HCT116 (cell line): ENCODE data around the gene PCSK6. TPM values are rescaled to one million over a fixed set of nuclear protein-coding genes. Genes with fewer than 3 reads are reported as not detected.

Experiments
- ATAC-seq: fragments of 200-7000 bp; cut with Tn5 transposase; 2 replicates; pipeline ENCODE4 v1.9.1; 2020; ENCODE audit warnings: mild to moderate bottlenecking, moderate library complexity
- BruUV-seq: library from RNA; stranded (reverse); fragments of 400-500 nt; replicated peaks from 2 replicates; lab custom pipeline; 2021; lab: Mats Ljungman, UMichigan
- CTCF ChIA-PET: fragments of 300-600 bp; sonication (Branson Sonifier 250); formaldehyde crosslinking; loops from one replicate; lab custom pipeline; 2021; ENCODE audit warnings: antibody characterized with exemption; lab: Charles Lee
- POLR2A ChIA-PET: fragments of 300-600, 350-600 bp; sonication (Branson Sonifier 250); formaldehyde crosslinking; loops from one replicate; lab custom pipeline; 2021; ENCODE audit warnings: antibody characterized with exemption; lab: Charles Lee
- RAD21 ChIA-PET, 2 experiments: fragments of 300-600 bp; sonication (Branson Sonifier 250); formaldehyde crosslinking; loops; one replicate each; lab custom pipeline; 2023; ENCODE audit warnings: low total read pairs in 2 of 2; ENCODE audit not compliant: uncharacterized antibody in 2 of 2, unreplicated experiment in 2 of 2, low non-redundant PET in 1 of 2; lab: Charles Lee
- DNase-seq: peaks from one replicate; pipeline ENCODE4 v3.0.0-alpha.2; 2010; ENCODE audit warnings: low read depth, low spot score
- H2AFZ ChIP-seq: fragments of 200-600 bp; shearing (Covaris generic), sonication (generic); 2 replicates; pipeline ENCODE4 v1.6.1; 2017; ENCODE audit warnings: low read depth, mixed run types, mixed read lengths, antibody characterized with exemption, low read length; ENCODE audit not compliant: poor library complexity, severe bottlenecking
- H3K27ac ChIP-seq: 2 replicates; pipeline ENCODE4 v1.5.1; 2012; ENCODE audit warnings: low read depth, low read length
- H3K27me3 ChIP-seq: fragments of 200-600 bp; sonication (generic); 2 replicates; pipeline ENCODE4 v1.6.1; 2016; ENCODE audit warnings: mixed run types, low read length, mixed read lengths; ENCODE audit not compliant: insufficient read depth
- H3K36me3 ChIP-seq, 2 experiments: fragments of 200-500 bp in 1 of 2; fragments of 200-600 bp in 1 of 2; sonication (Bioruptor generic) in 1 of 2; sonication (generic) in 1 of 2; 2 replicates each; pipeline versions ENCODE4 v1.5.1 to v1.6.1; 2014 to 2016; ENCODE audit warnings: low read length in 2 of 2, inconsistent platforms in 1 of 2, mixed read lengths in 1 of 2, mixed run types in 1 of 2; ENCODE audit not compliant: insufficient read depth in 2 of 2, control insufficient read depth in 1 of 2
- H3K4me1 ChIP-seq, 2 experiments: fragments of 200-600 bp in 1 of 2; sonication (generic) in 1 of 2; 2 replicates each; pipeline versions ENCODE4 v1.5.1 to v1.6.1; 2012 to 2017; ENCODE audit warnings: low read length in 2 of 2, inconsistent platforms in 1 of 2, mild to moderate bottlenecking in 1 of 2, mixed read lengths in 1 of 2, mixed run types in 1 of 2, moderate library complexity in 1 of 2; ENCODE audit not compliant: insufficient read depth in 2 of 2, control insufficient read depth in 1 of 2
- H3K4me2 ChIP-seq: fragments of 200-600 bp; sonication (generic); 2 replicates; pipeline ENCODE4 v1.6.1; 2017; ENCODE audit warnings: mixed run types, low read length, mixed read lengths
- H3K4me3 ChIP-seq, 2 experiments: fragments of 200-600 bp in 1 of 2; sonication (generic) in 1 of 2; replicated peaks in 1 of 2; 2 replicates each; pipeline ENCODE4 v1.5.1; 2011 to 2016; ENCODE audit warnings: low read length in 2 of 2, control low read depth in 1 of 2, low read depth in 1 of 2, mild to moderate bottlenecking in 1 of 2, mixed read lengths in 1 of 2, mixed run types in 1 of 2
- H3K79me2 ChIP-seq: fragments of 200-600 bp; sonication (generic); 2 replicates; pipeline ENCODE4 v1.6.1; 2017; ENCODE audit warnings: mild to moderate bottlenecking, mixed run types, low read length, moderate library complexity, mixed read lengths; ENCODE audit not compliant: insufficient read depth
- H3K9ac ChIP-seq: fragments of 200-600 bp; sonication (generic); 2 replicates; pipeline ENCODE4 v1.6.1; 2016; ENCODE audit warnings: low read length, mixed read lengths
- H3K9me2 ChIP-seq: fragments of 200-600 bp; sonication (generic), shearing (Covaris generic); 2 replicates; pipeline ENCODE4 v1.6.1; 2017; ENCODE audit warnings: mixed run types, mild to moderate bottlenecking, moderate library complexity; ENCODE audit not compliant: insufficient read depth
- H3K9me3 ChIP-seq, 2 experiments: fragments of 200-500 bp in 1 of 2; fragments of 200-600 bp in 1 of 2; sonication (Bioruptor generic) in 1 of 2; sonication (generic) in 1 of 2; 2 replicates each; pipeline ENCODE4 v1.6.1; 2014 to 2017; ENCODE audit warnings: low read length in 2 of 2, mixed read lengths in 2 of 2, inconsistent platforms in 1 of 2, low read depth in 1 of 2, mild to moderate bottlenecking in 1 of 2, mixed run types in 1 of 2, moderate library complexity in 1 of 2; ENCODE audit not compliant: control insufficient read depth in 1 of 2, insufficient read depth in 1 of 2
- H4K20me1 ChIP-seq: fragments of 200-600 bp; sonication (generic), shearing (Covaris generic); 2 replicates; pipeline ENCODE4 v1.6.1; 2017; ENCODE audit warnings: mixed run types, mild to moderate bottlenecking, moderate library complexity; ENCODE audit not compliant: insufficient read depth
- CEBPB ChIP-seq: IDR thresholded peaks from 2 replicates; pipeline ENCODE4 v1.6.1; 2012; ENCODE audit warnings: low read depth
- EZH2phosphoT487 ChIP-seq: fragments of 200-600 bp; IDR thresholded peaks from 2 replicates; pipeline ENCODE4 v1.6.1; 2018; ENCODE audit warnings: antibody characterized with exemption, borderline replicate concordance
- JUND ChIP-seq: IDR thresholded peaks from 2 replicates; pipeline ENCODE4 v1.6.1; 2012
- MAX ChIP-seq: IDR thresholded peaks from 2 replicates; pipeline ENCODE4 v1.6.1; 2012
- POLR2AphosphoS5 ChIP-seq: IDR thresholded peaks from 2 replicates; pipeline ENCODE4 v1.6.1; 2011; ENCODE audit warnings: mild to moderate bottlenecking, low read depth, low read length, moderate library complexity
- ZNF274 ChIP-seq: fragments of 200-500 bp; sonication (Bioruptor generic); IDR thresholded peaks from 2 replicates; pipeline ENCODE4 v1.6.1; 2014; ENCODE audit warnings: mild to moderate bottlenecking, low read depth, low read length, inconsistent platforms
- intact Hi-C: fragments of 100-400 bp; cut with micrococcal nuclease; formaldehyde crosslinking; loops from 2 replicates; pipeline ENCODE4 v1.10.0; 2022
- total RNA-seq: library from RNA; stranded (reverse); gene quantifications from one replicate; pipeline ENCODE4 v1.2.1, GENCODE V29; 2021; ENCODE audit not compliant: unreplicated experiment
- TF ChIP-seq, protein P1 (sequence below): IDR thresholded peaks from 2 replicates; pipeline ENCODE4 v1.6.1; 2012; ENCODE audit warnings: low read depth
- TF ChIP-seq, protein P2 (sequence below): IDR thresholded peaks from 2 replicates; pipeline ENCODE4 v1.6.1; 2011; ENCODE audit warnings: mild to moderate bottlenecking, low read length, moderate library complexity; ENCODE audit not compliant: insufficient replicate concordance; ENCODE audit errors: extremely low read depth

PCSK6 gene
- total RNA-seq, 1 experiment from 2014 or later = 13.5 TPM

- DNase-seq (no peak), ATAC-seq (no peak)
- no peaks in the 10 kb centered on the region for H3K9me2 ChIP-seq
- H3K27me3 ChIP-seq = no peaks in the 10 kb centered on the region
- H3K36me3 ChIP-seq = no peaks in the 10 kb centered on the region
- H3K4me3 ChIP-seq = no peak overlapping the region
- H3K4me1 ChIP-seq = no peaks in the 10 kb centered on the region
- no peak overlapping the region for H3K27ac ChIP-seq
- no TSS peak for BruUV-seq
- no peak overlapping the region for H2AFZ ChIP-seq
- H3K9me3 ChIP-seq = peaks cover 0 to 6% of the 10 kb centered on the region in 2 experiments; a peak in 1 of 4 replicates
- no peak overlapping the region for H3K4me2 ChIP-seq
- CTCF ChIA-PET = no interaction called here
- no peak overlapping the region for H3K9ac ChIP-seq
- no peaks in the 10 kb centered on the region for H4K20me1 ChIP-seq
- RAD21 ChIA-PET = no interaction called here
- intact Hi-C loops = no loop called here
- no peaks in the 10 kb centered on the region for H3K79me2 ChIP-seq
- no peak for TF ChIP-seq CEBPB
- TF ChIP-seq, protein P1, sequence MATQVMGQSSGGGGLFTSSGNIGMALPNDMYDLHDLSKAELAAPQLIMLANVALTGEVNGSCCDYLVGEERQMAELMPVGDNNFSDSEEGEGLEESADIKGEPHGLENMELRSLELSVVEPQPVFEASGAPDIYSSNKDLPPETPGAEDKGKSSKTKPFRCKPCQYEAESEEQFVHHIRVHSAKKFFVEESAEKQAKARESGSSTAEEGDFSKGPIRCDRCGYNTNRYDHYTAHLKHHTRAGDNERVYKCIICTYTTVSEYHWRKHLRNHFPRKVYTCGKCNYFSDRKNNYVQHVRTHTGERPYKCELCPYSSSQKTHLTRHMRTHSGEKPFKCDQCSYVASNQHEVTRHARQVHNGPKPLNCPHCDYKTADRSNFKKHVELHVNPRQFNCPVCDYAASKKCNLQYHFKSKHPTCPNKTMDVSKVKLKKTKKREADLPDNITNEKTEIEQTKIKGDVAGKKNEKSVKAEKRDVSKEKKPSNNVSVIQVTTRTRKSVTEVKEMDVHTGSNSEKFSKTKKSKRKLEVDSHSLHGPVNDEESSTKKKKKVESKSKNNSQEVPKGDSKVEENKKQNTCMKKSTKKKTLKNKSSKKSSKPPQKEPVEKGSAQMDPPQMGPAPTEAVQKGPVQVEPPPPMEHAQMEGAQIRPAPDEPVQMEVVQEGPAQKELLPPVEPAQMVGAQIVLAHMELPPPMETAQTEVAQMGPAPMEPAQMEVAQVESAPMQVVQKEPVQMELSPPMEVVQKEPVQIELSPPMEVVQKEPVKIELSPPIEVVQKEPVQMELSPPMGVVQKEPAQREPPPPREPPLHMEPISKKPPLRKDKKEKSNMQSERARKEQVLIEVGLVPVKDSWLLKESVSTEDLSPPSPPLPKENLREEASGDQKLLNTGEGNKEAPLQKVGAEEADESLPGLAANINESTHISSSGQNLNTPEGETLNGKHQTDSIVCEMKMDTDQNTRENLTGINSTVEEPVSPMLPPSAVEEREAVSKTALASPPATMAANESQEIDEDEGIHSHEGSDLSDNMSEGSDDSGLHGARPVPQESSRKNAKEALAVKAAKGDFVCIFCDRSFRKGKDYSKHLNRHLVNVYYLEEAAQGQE = no peak
- TF ChIP-seq ZNF274 = no peak
- TF ChIP-seq POLR2AphosphoS5 = no peak
- TF ChIP-seq JUND = no peak
- TF ChIP-seq, protein P2, sequence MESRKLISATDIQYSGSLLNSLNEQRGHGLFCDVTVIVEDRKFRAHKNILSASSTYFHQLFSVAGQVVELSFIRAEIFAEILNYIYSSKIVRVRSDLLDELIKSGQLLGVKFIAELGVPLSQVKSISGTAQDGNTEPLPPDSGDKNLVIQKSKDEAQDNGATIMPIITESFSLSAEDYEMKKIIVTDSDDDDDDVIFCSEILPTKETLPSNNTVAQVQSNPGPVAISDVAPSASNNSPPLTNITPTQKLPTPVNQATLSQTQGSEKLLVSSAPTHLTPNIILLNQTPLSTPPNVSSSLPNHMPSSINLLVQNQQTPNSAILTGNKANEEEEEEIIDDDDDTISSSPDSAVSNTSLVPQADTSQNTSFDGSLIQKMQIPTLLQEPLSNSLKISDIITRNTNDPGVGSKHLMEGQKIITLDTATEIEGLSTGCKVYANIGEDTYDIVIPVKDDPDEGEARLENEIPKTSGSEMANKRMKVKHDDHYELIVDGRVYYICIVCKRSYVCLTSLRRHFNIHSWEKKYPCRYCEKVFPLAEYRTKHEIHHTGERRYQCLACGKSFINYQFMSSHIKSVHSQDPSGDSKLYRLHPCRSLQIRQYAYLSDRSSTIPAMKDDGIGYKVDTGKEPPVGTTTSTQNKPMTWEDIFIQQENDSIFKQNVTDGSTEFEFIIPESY = no peak
- no peak for TF ChIP-seq EZH2phosphoT487
- no peak for TF ChIP-seq MAX
- POLR2A ChIA-PET = no interaction called here
These were observed 32.1 kb upstream of the PCSK6 start for GRCh38 chr15:101521591-101521990.
